ENCODE results near the gene ZNF223.
A peak's percentile ranks its signal among the peaks of the same experiment; 100 is the strongest.

The ZNF223 gene

DNA sequence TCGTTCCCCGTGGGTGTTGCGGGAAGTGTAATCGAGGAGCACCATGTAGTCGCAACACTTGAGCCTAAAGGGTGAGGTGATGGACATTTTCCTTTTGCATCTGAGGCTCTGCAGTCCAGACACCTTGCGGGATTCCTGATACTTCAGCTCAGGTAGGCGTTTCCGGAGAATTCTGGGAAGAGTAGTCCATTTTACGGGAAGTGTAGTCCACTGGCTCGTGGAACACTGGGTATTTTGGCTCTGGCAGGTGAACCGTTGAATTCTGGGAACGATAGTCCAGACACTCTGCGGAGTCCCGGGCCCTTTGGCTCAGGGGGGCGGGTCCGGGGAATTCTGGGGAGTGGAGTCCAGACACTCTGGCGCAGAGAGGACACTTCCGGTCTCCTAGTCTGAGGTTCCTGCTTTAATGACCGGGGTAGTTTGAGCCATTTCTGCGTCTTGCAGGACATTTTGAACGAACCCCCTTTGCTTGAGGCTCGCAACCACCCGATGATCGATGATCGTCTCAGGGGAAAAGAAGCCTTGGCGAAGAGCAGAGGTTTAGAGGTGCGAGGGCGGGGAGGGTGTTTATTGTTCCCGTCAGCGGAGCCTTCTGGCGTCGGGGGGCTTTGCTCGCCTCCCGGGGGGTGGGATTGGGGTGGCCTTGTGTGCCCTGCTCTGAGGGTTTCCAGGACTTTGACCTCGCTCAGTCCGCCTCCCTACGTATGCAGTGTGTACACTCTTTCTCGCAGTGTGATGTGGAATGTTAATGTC is at the start of gene ZNF223:
TSS of gene ZNF223 (plus strand) at position 387 of the 753 bp plus-strand sequence. CDS start 3,141 bp downstream, outside the sequence.
- DNase-seq, result peak; percentile 62

DNA sequence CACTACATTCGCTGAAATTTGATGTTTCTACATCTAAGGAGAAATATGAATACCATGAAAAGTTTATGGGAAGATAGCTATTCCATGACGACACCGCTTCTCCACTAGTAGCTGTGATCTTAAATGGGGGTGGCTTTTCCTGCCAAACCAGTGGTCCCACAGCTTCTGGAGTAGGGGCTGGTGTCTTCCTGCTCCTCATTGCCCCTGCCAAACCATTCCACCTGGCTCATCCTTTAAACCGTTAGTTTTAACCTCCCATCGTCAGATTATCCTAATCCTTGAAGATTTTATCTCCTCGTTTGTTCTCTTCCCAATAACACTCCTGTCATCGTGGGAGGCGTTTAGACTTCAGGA is 49.6 kb upstream of the ZNF223 start:
- DNase-seq, result no peak

DNA sequence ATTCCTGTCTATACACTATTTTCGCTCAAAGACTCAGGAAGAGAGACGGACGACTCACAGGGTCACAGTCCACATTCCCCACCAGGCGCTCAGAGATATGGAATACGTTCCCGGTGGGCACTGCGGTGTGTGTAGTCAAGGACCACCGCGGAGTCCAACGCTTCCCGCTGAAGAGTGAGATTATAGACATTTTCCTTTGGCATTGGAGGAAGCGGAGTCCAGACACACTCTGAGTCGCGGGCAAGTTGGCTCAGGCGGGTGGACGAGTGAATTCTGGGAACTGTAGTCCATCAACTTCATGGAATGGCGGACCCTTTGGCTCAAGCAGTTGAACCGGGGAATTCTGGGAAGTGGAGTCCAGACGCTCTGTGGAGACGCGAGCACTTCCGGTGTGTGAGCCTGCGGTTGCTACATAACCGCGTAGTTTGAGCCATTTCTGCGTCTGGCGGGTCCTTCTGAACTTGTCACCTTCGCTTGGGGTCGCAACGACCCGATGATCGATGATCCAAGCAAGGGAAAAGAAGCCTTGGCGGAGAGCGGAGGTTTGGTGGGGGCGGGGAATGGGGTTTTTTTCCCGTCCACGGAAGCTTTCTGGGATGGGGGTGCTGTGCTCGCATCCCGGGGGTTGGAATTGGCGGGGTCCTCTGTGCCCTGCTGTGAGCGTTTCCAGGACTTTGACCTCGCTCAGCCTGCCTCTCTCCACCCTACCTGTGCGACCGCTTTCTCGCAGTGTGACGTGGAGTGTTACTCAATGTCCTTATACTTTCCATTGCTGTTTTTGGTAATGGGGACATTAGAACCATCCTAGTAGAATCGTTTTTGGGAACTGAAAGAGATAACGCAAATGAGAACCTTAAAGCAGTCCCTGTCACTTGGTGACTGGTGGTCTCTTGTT is 49.0 kb upstream of the ZNF223 start, which contains the start of gene ZNF230:
TSS of gene ZNF230 (plus strand) at position 392 of the 895 bp plus-strand sequence. CDS start 4,122 bp downstream, outside the sequence.
- peak; percentile 74 for DNase-seq

DNA sequence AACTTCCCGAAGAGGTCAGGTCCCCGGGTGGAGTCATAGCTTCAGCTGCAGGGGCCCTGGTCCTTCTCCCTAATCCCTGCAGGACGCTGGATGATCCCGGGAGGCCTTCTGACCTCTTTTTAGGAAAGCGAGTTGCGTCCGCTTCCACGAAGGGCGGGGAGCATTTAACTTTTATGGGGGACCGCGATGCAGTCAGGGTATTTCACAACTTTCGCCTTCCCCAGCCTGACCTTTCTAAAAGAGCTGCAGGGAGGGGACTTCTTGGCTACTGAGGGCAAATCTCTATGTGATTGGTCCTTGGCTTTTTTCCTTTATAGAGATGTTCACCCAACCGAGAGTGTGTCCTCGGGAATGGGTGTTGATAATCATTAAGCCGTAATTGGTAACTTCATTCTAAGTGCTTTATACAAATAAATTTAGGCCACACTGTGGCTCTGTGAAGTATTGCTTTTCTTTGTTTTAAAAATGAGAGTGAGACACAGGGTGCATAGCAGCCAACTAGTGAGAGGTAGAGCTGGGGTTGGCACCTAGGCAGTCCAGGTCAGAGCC is 48.3 kb upstream of the ZNF223 start:
- no peak for DNase-seq

DNA sequence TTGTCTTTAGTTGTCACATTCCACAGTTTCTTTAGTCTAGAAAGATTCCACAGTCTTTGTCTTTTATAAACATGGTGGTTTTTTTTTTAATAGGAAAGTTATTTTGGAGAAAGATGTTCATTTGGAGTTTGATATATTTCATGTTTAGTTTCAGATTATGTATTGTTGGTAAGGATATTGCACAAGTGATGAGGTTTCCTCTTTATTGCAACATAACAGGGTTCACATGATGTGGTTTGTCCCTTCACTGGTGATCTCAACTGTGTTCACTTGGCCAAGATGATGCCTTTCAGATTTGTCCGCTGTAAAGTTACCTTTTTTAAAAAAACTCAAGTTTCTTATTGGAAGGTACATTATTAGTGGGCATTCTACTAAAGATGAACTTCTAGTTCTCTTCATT is 45.9 kb upstream of the ZNF223 start:
- no peak for DNase-seq

DNA sequence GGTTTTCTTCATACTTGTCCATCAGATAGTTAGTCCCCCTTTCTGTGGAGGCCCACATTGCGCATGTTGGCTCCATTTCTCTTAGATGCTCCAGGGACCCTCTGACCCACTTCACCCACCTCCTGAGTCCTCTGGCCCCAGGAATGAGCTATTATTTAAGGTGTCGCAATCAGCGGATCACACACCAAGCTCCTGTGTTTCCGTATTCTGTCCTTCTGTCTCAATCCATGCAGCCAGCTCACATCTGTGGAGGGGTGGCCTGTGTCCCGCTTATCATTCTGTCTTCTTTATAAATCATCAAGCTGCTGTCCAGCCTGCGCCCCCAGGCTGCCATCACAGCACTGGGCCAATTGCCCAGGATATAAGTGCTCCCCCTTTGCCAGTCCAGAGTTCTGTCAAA is 44.4 kb upstream of the ZNF223 start:
- DNase-seq, result no peak

DNA sequence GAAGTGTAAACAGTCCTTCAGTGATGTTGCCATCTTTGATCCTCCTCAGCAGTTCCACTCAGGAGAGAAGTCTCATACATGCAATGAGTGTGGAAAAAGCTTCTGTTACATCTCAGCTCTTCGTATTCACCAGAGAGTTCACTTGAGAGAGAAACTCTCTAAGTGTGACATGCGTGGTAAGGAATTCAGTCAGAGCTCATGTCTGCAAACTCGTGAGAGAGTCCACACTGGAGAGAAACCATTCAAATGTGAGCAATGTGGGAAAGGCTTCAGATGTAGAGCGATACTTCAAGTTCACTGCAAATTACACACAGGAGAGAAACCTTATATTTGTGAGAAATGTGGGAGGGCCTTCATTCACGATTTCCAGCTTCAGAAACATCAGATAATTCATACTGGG is 41.4 kb upstream of the ZNF223 start:
- DNase-seq, result no peak

DNA sequence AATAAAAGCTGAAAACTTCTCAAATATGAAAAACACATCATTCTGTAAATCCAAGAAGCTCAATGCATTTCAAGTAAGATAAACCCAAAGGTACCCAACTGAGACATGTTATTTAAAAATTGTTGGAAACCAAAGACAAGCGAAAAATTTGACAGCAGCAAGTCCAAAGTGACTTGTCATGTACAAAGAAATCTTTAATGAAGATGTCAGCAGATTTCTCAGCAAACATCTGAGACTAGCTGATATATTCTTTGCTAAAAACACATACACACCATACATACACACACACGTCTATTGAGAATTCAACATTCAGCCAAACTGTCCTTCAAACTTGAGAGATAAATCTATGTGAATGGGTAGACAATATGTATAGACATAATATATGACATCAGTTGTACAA is 32.3 kb upstream of the ZNF223 start:
- DNase-seq, result no peak

DNA sequence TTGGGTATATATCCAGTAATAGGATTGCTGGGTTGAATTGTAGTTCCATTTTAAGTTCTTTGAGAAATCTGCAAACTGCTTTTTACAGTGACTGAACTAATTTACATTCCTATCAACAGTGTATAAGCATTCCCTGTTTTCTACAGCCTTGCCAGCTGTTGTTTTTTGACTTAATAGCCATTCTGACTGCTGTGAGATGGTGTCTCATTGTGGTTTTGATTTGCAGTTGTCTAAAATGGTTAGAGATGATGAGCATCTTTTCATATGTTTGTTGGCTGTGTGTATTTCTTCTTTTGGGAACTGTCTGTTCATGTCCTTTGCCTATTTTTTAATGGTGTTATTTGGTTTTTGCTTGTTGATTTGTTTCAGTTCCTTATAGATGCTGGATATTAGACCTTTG is 30.6 kb upstream of the ZNF223 start:
- no peak for DNase-seq

DNA sequence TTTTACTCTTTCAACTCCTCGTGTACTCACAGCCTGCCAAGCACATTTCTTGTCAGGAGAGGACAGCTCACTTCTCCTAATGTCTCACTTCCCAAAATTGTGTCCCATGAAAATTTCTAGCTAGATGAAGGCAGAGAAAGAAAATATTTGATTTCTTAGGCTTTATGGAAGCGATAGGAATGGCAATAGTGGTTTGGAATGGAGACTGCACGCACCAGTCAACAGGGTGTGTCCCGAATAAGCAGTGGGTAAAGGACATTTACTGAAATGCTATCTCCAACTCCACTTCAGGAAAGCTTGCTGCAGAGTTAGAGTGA is 27.0 kb upstream of the ZNF223 start:
- no peak for DNase-seq

DNA sequence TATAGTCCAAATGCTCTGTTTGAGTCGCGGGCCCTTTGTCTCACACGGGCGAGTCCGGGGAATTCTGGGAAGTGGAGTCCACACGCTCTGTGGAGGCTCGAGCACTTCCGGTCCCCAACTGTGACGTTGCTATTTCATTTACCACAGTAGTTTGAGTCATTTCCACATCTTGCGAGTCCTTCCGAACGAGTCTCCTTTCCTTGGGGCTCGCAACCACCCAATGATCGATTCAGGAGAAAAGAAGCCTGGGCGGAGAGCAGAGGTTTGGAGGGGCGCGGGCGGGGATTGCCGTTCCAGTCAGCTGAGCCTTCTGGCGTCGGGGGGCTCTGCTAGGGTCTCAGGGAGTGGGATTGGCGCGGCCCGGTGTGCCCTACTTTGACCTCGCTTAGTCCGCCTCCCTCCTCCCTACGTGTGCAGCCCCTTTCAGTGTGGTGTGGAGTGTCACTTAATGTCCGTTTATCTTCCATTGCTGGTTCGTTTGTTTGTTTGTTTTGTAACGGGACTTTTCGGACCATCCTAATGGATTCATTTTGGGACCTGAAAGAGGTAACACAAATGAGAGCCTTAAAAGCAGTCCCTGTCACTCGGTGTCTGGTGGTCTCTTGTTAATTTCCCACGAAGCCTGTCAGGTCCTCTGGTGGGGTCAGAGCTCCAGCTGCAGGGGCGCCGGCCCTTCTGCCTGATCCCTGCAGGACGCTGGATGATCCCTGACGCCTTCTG is 26.5 kb upstream of the ZNF223 start, which contains the start of gene ZNF222:
TSS of gene ZNF222 (plus strand) at position 163 of the 720 bp plus-strand sequence. CDS start at position 221, 58 bp downstream.
- peak; percentile 64 for DNase-seq

DNA sequence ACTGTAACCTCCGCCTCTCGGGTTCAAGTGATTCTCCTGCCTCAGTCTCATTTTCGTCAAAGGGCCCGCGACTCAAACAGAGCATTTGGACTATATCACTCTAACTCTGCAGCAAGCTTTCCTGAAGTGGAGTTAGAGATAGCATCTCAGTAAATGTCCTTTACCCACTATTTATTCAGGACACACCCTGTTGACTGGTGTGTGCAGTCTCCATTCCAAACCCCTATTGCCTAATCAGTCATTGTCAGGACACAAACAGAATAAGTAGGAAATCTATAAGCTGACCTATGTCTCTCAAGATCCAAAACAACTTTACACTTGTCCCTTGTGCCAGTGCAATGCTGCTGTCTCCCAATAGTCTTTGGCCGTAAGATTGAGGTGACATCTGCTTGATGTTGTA is 25.2 kb upstream of the ZNF223 start:
- DNase-seq, result no peak

DNA sequence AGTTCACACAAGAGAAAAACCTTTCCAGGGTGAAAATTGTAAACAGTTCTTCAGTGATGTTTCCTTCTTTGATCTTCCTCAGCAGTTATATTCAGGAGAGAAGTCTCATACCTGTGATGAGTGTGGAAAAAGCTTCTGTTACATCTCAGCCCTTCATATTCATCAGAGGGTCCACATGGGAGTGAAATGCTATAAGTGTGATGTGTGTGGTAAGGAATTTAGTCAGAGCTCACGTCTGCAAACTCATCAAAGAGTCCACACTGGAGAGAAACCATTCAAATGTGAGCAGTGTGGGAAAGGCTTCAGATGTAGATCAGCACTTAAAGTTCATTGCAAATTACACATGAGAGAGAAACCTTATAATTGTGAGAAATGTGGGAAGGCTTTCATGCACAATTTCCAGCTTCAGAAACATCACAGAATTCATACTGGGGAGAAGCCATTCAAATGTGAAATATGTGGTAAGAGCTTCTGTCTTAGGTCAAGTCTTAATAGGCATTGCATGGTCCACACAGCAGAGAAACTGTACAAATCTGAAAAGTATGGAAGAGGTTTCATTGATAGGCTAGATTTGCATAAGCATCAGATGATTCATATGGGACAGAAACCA is 19.7 kb upstream of the ZNF223 start:
- DNase-seq, result no peak

DNA sequence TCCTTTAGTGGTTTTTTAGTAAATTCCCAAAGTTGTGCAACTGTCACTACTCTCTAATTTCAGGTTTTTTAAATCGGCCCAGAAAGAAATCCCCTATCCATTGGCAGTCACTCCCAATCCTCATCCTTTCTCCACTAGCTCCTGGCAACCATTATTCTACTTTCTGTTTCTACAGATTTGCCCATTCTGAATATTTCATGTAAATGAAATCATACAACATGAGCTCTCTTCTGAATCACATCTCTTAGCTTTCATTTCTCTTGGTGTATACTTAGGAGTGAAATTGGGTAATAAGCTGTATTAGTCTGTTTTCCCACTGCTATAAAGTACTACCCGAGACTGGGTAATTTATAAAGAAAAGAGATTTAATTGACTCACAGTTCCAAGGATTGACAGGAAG is 9.7 kb upstream of the ZNF223 start:
- no peak for DNase-seq

DNA sequence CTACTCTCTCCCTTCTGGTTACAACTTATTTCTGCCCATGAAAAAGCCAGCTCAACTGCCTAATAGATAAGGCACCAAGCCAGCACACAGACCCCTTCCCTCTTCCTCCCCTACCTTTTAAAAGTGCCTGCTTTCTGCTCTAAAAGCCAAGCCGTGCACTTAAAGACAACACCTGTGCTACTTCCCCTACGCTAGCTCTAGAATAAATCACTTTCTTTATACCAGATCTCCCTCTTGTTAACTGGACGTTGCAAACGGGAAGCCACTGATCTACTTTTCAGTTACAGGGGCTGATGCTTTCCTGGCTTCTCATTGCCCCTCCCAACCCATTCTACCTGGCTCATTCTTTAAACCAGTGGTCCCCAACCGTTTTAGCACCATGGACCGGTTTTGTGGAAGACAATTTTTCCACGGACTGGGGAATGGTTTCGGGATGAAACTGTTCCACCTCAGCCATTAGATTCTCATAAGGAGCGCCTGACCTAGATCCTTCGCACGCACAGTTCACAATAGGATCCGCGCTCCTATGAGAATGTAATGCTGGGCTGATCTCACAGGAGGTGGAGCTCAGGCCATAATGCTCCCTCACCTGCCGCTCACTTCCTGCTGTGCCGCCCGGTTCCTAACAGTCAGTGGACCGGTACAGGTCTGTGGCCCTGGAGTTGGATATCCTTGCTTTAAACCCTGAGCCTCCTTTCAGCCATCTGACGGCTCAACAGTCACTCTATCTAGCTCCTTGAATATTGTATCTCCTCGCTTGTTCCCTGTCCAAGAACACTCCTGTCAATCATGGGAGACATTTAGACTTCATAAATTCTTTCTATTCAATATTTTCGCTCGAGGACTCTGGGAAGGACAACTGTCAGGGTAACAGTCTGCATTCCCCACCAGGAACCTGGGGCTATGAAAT is 841 bp upstream of the ZNF223 start:
- DNase-seq, result peak; percentile 6

DNA sequence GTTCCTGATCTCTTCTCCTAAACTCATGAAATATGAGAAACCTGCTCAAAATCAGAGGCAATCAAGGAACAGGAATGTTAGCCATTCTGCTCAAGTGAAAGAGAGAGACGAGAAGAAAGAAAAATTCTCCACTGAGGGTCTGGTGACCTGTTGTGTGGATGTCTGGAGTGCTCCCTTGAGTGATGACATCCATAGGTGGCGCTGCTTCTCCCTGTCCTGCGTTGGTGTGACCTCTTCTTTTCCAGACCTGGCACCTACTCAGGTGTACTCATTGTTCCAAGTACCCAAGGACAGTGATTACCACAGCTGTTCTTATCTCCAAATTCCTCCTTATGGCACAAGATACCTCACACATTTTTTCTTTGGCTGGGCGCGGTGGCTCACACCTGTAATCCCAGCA is 4.0 kb downstream of the ZNF223 start:
- no peak for DNase-seq

DNA sequence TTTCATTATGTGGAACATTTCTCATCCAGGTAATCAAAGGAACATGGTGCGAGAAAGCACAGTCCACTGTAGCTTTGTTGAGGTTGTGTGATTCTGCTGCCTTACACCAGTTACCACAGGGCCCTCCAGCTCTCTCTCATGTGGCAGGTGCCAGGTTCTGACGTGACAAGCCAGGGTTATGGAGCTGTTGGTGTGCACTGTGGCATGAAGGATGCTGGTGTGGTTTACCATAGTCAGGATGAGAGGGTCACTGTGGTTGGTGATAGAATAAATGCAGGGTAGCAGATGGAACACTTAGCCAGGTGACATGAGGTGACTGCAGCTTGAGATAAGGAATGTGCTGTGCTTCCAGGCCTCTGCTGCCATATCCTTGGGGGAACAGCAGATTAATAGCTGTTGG is 7.4 kb downstream of the ZNF223 start:
- no peak for DNase-seq

DNA sequence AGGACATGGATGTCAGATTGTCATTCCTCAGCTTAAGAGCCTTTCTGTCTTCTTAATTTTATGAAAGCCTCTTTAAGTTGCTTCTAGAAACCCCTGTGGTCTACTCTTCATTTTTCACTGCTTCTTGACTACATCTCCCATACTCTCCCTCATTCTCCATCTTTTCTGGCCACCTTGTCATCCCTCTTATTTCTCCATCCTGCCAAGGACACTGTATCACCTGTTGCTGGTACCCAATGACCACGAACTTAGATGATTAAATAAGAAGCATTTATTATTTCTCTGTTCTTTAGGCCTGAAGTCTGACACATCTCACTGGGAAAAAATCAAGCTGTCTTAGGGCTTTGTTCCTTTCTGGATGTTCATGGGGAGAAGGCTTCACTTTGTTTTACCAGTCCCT is 9.2 kb downstream of the ZNF223 start:
- no peak for DNase-seq

DNA sequence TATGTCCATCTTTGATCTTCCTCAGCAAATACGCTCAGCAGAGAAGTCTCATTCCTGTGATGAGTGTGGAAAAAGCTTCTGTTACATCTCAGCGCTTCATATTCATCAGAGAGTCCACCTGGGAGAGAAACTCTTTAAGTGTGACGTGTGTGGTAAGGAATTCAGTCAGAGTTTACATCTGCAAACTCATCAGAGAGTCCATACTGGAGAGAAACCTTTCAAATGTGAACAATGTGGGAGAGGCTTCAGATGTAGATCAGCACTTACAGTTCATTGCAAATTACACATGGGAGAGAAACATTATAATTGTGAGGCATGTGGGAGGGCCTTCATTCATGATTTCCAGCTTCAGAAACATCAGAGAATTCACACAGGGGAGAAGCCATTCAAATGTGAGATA is 14.5 kb downstream of the ZNF223 start:
- no peak for DNase-seq

DNA sequence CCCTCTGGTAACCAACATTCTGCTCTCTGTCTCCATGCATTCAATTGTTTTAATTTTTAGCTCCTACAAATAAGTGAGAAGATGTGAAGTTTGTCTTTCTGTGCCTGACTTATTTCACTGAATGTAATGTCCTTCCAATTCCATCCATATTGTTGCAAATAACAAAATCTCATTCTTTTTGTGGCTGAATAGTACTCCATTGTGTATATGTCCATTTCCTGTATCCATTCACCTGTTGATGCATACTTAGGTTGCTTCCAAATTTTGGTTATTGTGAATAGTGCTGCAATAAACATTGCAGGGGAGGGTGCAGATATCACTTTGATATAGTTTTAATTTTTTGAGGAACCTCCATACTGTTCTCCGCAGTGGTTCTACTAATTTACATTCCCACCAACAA is 17.6 kb downstream of the ZNF223 start:
- no peak for DNase-seq

DNA sequence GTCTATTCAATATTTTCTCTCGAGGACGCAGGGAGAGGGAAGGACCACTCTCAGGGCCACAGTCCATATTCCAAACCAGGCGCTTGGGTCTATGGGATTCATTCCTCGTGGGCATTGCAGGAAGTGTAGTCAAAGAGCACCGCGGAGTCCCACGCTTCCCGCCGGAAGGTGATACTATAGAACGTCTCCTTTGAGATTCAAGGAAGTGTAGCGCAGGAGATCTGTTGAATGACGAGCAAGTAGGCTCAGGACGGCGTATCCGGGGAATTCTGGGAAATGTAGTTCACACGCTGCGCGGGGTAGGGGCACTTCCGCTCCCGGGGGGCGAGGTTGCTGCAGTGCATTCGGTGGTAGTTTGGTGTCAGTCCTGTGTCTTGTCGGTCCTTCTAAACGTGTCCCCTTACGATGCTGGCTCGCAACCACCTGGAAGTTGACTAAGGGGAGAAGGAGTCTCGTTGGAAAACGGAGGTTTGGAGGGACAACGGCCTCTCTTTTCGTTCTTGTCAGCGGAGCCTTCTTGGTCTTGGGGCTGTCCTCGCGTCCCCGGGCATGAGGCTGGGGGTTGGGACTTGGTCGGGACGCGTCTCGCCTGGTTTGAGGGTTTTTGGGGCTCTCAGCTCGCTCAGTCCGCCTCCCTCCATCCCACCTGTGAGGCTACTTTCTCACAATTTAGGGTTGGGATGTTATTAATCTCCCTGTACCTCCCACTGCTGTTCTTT is 20.1 kb downstream of the ZNF223 start, which contains the start of gene ZNF284:
TSS of gene ZNF284 (plus strand) at position 336 of the 719 bp plus-strand sequence. CDS start 4,231 bp downstream, outside the sequence.
- peak; percentile 74 for DNase-seq

All from activated effector memory CD4-positive, alpha-beta T cell treated with Interleukin-2 at 50 U/mL for 16 hours (primary cell).